Gastrocnemius medialis (tissue), 4 donors: ENCODE measurements around the gene EDC3.

Experiments used
- CTCF ChIP-seq, 5 experiments: fragments of 450-650 bp in 3 of 5; fragments of 200-600 bp in 2 of 5; sonication (generic) in 2 of 5; IDR thresholded peaks in 4 of 5; conservative IDR thresholded peaks in 1 of 5; 1 replicate in 4 of 5; 2 replicates in 1 of 5; pipeline ENCODE4 v1.5.1; 2016 to 2019; ENCODE audit warnings: antibody characterized with exemption in 5 of 5, mild to moderate bottlenecking in 3 of 5, moderate library complexity in 3 of 5
- POLR2A ChIP-seq, 2 donors: fragments of 450-650 bp; IDR thresholded peaks; one replicate each; pipeline ENCODE4 v1.6.1; 2017; ENCODE audit warnings: antibody characterized with exemption in 2 of 2, mild to moderate bottlenecking in 2 of 2, moderate library complexity in 2 of 2

GRCh38 chr15:74683758-74684157 lies 12.1 kb downstream of the EDC3 start:
- TF ChIP-seq POLR2A (IDR thresholded peaks at IDR 0.05): no peak
- TF ChIP-seq CTCF (IDR thresholded peaks at IDR 0.05 in 4 of 5, conservative IDR thresholded peaks at IDR 0.05 in 1 of 5): no peak
